ENCODE data around the gene NFKBIL1.

DNA sequence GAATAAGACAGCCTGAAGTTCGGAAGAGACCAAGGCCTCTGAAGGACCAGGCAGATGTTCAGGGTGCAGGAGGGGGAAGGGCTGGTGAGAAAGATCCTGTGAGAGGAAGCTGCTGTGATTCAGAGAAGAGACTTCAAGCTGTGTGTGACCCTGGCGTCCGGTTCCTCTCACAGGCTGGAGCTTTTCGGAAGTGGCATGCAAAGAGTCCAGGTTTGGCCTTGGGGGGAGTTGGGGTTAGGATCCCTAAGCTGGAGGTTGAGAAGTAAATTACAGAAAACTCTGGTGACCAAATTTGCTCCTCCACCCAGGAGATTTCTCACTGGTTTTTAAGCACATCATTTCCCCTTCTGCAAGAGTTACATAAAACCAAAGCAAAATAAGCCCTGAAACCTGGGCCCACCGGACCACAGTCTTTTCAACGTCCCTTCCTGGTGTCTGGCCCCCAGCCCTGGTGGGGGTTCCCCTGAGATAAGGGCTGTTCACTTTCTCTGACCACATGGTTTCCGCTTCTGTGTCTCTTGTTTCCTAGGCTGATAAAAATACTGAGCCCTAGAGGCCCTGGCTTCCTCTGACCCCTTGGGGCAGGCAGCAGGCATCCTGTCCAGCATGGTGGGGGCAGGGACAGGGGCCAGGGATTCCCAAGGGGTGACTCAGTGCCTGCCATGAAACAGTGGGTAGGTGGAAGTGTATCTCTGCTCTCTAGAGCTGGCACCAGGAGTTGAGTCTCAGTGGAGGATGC, 12.7 kb downstream of the NFKBIL1 start:
- TF ChIP-seq TARDBP (IDR thresholded peaks at IDR 0.05), result no peak
- no peak for TF ChIP-seq ARNT (IDR thresholded peaks at IDR 0.05)
- TF ChIP-seq BHLHE40 (IDR thresholded peaks at IDR 0.05; ENCODE audit: borderline replicate concordance), result no peak
